Activated T-cell treated with anti-CD3 and anti-CD28 coated beads for 1 hour (primary cell): Measurements from ENCODE around the gene BSDC1.
A peak's percentile ranks its signal among the peaks of the same experiment; 100 is the strongest.
"Not testable (repeated sequence)": the region's sequence is repeated elsewhere in the genome, so short reads cannot be mapped to it uniquely, and the experiment has no call there.

ENCODE experiments used
- DNase-seq: peaks from one replicate; pipeline ENCODE4 v3.0.0-alpha.2; 2020; ENCODE audit warnings: low read depth

Gene BSDC1

GRCh38 chr1:32357614-32358013 is 36.6 kb downstream of the BSDC1 start:
- no peak for DNase-seq

DNA sequence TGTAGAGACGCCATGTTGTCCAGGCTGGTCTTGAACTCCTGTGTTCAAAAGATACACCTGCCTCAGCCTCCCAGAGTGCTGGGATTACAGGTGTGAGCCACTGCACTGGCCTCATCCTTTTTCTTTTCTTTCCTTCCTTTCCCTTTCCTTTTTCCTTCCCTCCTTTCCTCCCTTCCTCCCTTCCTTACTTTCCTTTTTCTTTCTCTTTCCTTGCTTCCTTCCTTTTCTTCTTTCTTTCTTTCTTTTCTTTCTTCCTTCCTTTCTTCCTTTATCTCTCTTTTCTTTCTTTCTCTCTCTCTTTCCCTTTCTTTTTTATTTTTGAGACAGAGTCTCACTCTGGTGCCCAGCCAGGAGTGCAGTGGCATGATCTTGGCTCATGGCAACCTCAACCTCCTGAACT is 37.8 kb downstream of the BSDC1 start:
- no peak for DNase-seq

DNA sequence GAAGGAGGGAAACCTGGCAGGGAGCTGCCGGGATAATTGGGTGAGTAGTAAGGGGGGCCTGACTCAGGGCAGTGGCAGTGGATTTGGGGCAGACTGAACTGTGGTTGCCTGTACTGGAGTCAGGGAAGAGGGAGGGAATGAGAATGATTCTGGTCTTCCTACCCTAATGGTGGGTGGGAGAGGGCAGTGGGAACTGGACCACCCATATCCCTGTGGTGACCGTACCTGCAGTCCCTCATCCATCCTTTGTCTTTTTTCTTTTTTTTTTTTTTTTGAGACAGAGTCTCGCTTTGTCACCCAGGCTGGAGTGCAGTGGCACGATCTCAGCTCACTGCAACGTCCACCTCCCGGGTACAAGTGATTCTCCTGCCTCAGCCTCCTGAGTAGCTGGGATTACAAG is 38.5 kb downstream of the BSDC1 start:
- not testable (repeated sequence) for DNase-seq

GRCh38 chr1:32353886-32354570 is 40.2 kb downstream of the BSDC1 start:
- DNase-seq: no peak

DNA sequence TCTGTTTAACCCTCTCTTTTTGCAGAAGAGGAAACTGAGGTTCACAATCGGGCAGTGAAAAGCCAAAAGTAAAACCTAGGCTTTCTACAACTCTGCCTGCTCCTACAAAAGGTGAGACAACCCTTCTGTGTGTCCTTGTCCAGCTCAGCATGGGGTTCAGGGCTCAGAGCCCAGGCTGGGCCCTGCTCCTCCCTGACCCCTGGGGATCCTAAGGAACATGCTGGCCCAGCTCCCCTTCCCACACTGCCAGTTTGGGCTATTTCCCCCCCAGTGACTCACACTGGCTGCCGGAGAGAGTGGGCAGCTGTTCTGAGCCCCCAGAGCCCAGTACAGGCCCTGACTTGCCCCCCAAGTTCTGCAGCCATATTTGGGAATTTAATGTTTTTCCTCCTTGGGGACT is 40.8 kb downstream of the BSDC1 start:
- no peak for DNase-seq

DNA sequence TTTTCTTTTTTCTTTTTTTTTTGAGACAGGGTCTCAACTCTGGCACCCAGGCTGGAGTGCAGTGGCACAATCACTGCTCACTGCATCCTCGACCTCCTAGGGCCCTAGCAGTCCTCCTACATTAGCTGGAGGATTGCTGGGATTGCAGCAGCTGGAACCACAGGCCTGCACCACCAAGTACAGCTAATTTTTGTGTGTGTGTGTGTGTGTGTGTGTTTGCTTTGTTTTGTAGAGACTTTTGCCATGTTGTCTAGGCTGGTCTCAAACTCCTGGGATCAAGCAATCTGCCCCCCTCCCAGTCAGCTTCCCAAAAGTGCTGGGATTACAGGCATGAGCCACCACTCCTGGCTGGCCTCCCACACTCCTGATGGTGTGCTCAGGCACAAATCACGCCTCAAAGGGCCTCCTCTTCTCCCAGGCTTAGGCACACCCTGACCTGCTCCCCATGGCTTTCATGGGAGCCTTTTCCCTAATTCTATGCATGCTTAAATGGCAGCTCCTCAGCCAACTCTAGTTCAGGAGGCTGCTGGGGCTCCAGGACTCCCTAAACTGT is 41.3 kb downstream of the BSDC1 start:
- DNase-seq: no peak

DNA sequence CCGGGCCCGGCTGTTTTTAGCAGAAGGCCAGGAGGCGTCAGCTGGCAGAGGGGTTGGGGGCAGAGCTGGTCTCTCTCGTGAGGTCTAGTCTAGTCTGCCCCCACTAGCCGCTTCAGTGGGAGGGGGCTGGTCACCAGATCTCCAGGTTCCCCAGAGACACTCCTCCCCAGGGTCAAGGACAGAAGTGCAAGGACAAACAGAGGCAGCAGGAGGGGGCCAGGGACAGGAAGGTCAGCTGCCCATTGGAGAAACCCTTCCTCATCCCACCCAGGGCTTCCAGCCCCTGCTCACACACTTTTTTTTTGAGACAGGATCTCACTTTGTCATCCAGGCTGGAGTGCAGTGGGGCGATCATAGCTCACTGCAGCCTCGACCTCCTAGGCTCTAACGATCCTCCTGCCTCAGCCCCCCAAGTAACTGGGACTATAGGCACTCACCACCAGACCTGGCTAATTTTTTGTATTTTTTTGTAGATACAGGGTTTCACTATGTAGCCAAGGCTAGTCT is 41.9 kb downstream of the BSDC1 start:
- DNase-seq: no peak

GRCh38 chr1:32351399-32352238 is 42.6 kb downstream of the BSDC1 start:
- peak; percentile 87 for DNase-seq

DNA sequence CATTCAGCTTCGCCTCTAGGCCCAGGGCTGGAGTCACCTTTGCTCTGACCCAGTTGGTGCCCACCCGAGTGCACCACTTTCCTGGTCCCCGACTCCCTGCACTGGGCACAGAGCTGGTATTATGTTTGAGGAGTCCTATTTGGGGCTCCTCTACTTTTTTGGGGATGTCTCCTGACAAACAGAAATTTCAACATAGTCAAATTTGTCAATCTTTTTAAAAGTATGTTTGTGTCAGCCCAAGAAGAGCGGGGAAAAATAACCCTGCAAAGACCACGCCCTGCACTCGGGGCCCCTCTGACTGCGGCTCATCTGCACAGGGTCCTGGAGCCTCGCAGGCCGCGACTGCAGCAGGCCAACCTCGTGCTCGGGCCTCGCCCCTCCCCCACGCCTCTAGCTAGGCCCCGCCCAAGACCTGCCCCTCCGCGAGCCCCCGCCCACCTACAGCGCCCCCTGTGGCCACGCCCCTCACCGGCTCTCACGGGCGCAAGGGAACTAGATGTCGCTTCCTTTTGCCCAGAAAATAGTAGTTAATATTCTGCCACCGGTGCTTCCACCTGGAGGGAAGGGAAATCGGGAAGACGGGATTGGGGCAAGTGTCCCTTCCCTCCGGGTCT is 43.3 kb downstream of the BSDC1 start:
- DNase-seq: peak; percentile 77

DNA sequence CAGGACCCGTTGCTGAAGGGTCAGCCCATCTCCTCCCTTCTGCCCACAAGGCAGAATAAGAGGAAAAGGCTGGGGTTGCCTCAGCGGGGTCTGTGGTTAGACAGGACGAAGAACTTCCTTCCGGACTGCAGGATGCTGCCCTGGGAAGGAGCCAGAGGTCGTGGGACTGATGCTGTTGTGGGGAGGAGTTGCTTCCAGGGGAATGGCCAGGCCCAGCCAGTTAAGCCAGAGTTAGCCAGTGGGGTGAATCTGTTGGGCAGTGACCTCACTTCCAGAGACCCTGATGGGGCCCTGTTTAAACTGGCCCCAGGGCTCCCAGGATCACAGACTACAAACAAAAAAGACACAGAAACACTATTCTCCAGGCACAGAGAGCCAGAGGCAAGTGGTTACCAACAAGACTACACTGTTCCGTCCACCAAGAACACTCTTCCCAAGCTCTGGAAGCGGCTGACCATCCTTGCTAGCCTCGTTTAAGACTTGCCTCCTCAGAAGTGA is 45.0 kb downstream of the BSDC1 start:
- no peak for DNase-seq

DNA sequence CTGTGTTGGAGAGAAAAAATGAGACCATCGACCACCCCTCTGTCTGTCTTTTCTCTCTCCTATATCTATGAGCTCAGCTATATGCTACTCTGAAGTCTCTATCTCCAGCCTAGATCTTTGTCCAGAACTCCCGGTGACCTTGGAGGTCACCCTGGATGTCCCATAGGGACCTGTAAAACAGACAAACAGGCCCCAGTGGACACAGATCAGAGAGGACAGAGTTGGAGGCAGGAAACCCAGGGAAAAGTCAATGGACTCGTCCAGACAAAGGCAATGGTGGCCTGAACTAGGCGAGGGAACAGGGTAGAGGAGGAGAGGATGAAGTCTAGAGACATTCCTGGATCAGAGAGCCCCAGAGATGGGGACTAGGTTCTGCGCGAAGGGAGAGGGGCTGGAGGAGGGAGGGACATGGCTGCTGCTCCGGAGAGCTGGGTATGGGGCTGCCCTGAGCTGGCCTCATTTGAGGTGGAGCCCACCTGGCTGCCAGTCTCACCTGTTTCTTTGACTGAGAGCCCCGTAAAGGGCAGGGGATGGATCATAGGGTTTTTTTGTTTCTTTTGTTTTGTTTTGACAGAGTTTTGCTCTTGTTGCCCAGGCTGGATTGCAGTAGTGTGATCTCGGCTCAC is 47.6 kb downstream of the BSDC1 start:
- no peak for DNase-seq

- no peak for DNase-seq
Observed at GRCh38 chr1:32345289-32345827, 48.9 kb downstream of the BSDC1 start.

- no peak for DNase-seq
Observed at GRCh38 chr1:32342704-32343103, 51.5 kb downstream of the BSDC1 start.

- no peak for DNase-seq
Observed at GRCh38 chr1:32341971-32342370, 52.3 kb downstream of the BSDC1 start.

GRCh38 chr1:32341186-32341757 is 53.0 kb downstream of the BSDC1 start:
- DNase-seq: no peak

DNA sequence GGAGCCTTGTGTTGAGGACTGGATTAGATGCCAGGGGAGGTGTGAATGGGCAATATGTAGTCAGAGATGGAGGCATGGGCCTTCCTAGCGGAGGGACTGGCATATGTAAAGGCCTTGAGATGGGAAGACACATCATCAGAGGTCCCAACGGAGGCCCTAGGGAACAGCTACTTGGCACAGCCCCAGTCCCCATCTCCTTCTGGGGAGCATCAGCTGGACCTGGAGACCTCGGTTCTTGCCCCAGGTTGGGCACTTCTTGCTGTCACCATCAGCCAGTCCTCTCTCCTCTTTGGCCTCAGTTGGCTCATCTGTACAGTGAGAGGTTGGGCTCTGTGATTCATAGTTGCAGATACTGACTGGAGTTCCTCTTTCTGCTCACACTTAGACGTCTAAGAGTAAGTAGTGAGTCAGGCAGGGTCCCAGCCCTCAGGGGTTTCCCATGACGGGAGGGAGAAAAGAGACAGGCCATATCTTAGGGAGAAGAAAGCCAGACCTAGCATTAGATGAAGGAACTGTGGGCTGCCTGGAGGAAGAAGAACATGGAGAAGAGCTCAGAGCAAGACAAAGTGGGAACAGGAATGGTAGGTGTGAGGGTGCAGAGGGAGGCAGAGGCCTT is 54.8 kb downstream of the BSDC1 start:
- DNase-seq: no peak

DNA sequence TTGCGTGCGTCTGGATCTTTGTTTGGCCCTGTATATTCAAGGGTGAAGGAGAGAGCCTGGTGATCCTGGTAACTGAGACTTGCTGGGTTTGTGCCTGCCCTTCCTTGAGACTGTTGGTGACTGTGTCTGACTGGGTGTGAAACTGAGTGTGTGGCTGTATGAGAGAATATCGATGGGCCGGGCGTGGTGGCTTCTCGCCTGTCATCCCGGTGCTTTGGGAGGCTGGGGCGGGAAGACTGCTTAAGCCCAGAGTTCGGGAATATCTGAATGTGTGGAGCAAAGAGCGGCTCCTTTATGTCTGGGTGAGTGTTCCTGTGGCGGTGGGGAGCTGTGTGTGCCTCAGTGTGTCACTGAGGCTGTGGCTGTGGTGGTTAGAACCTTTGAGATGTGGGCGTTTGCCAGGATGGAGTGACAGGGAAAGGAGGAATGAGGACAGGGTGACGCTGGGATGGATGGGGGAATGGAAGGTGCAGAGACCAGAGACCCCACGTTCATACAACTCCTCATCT is 55.5 kb downstream of the BSDC1 start:
- no peak for DNase-seq

DNA sequence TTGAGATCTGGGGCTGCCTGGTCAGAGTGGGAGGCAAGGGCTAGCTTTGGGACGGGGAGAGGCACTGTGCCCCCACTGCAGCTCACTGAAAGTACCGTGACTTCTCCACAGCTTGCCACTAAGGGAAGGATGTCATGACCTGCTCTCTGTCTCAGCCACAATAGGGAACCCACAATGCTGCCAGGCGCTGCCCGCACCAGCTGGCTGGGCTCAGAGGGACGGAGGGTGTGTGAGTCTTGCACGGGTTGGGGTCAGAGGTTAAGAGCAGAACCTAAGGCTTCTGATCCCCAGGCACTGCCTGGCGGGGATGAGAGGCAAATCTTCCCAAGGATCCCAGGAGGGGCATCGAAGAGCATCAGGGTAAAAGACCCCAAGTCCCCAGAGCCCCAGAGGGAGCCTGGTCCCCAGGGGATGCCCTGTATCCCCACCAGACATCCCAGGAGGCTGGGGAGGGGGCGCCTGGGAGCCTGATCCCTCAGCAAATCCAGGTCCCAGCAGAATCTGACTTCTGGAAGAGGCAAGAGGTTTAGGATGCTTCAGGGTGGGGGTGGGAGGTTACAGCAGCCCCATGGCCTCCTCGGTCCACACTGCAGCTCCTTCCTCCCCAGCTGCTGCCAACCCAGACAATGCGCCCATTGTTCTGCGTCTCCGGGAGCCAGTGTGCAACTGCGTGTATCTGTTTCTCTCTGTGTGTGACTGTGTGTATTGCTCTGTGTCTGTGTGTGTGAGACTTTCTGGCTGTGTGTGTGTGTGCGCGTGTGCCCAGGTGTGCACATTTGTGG is 56.2 kb downstream of the BSDC1 start:
- no peak for DNase-seq

GRCh38 chr1:32336963-32337675 is 57.1 kb downstream of the BSDC1 start:
- DNase-seq: no peak
